ENCODE data around the gene NUDT6.

DNA sequence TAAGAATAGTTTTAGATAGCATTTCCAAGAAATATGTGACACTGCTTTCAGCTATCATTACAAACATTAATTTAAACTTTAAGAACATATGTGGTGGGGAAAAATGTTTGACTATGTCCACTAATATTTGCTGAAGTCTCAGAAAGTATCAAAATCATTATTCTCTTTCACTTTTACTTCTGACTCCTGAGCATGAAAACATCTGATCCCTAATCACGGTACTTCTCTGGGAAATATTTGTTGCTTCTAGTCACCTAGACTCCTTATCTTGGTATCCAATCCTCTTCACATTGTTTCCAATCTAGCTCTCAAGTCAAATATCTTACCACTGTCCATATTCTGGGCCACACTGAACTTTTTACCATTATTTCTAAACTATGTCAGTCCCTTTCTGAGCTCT lies 10.8 kb downstream of the NUDT6 start:
- TF ChIP-seq, protein P1, sequence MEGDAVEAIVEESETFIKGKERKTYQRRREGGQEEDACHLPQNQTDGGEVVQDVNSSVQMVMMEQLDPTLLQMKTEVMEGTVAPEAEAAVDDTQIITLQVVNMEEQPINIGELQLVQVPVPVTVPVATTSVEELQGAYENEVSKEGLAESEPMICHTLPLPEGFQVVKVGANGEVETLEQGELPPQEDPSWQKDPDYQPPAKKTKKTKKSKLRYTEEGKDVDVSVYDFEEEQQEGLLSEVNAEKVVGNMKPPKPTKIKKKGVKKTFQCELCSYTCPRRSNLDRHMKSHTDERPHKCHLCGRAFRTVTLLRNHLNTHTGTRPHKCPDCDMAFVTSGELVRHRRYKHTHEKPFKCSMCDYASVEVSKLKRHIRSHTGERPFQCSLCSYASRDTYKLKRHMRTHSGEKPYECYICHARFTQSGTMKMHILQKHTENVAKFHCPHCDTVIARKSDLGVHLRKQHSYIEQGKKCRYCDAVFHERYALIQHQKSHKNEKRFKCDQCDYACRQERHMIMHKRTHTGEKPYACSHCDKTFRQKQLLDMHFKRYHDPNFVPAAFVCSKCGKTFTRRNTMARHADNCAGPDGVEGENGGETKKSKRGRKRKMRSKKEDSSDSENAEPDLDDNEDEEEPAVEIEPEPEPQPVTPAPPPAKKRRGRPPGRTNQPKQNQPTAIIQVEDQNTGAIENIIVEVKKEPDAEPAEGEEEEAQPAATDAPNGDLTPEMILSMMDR (IDR thresholded peaks at IDR 0.05; ENCODE audit: insufficient read depth, low read length, poor library complexity, severe bottlenecking) = no peak
- no peak for TF ChIP-seq EZH2phosphoT487 (conservative IDR thresholded peaks at IDR 0.05; ENCODE audit: low read length)
